Lung (tissue), 12 donors: Measurements from ENCODE around the gene CNN3. TPM values are rescaled to one million over a fixed set of nuclear protein-coding genes. Genes with fewer than 3 reads are reported as not detected.

ENCODE experiments used
- ATAC-seq: fragments of 200-7000 bp; cut with Tn5 transposase; one replicate; pipeline ENCODE4 v1.9.1; 2020; ENCODE audit warnings: moderate number of reproducible peaks; ENCODE audit not compliant: insufficient read depth, low FRiP score
- DNase-seq, 3 donors: peaks; one replicate each; pipeline ENCODE4 v3.0.0-alpha.2; 2013 to 2017
- H3K27ac ChIP-seq, 2 donors: one replicate each; pipeline ENCODE4 v1.5.1; 2013; ENCODE audit warnings: mild to moderate bottlenecking in 2 of 2, moderate library complexity in 2 of 2, control low read depth in 1 of 2, inconsistent platforms in 1 of 2, low read depth in 1 of 2, low read length in 1 of 2
- H3K27me3 ChIP-seq, 3 donors: one replicate each; pipeline ENCODE4 v1.5.1; 2013; ENCODE audit warnings: low read length in 2 of 3; ENCODE audit not compliant: control insufficient read depth in 3 of 3, insufficient read depth in 3 of 3
- H3K36me3 ChIP-seq, 4 donors: one replicate each; pipeline ENCODE4 v1.5.1; 2013; ENCODE audit warnings: low read length in 4 of 4, mild to moderate bottlenecking in 1 of 4, moderate library complexity in 1 of 4; ENCODE audit not compliant: control insufficient read depth in 4 of 4, insufficient read depth in 4 of 4
- H3K4me1 ChIP-seq, 5 donors: one replicate each; pipeline ENCODE4 v1.5.1; 2013; ENCODE audit warnings: low read length in 5 of 5, mild to moderate bottlenecking in 2 of 5, moderate library complexity in 1 of 5; ENCODE audit not compliant: control insufficient read depth in 5 of 5, insufficient read depth in 5 of 5
- H3K4me3 ChIP-seq: one replicate; pipeline ENCODE4 v1.5.1; 2013; ENCODE audit warnings: mild to moderate bottlenecking, control low read depth, moderate library complexity
- H3K9ac ChIP-seq, 2 donors: one replicate each; pipeline ENCODE4 v1.5.1; 2013; ENCODE audit warnings: low read length in 2 of 2, control low read depth in 1 of 2; ENCODE audit not compliant: insufficient read depth in 1 of 2
- H3K9me3 ChIP-seq, 4 donors: one replicate each; pipeline ENCODE4 v1.5.1; 2013; ENCODE audit warnings: low read length in 3 of 4, mild to moderate bottlenecking in 1 of 4, moderate library complexity in 1 of 4; ENCODE audit not compliant: control insufficient read depth in 4 of 4, insufficient read depth in 3 of 4
- WGBS, 2 donors: extraction: QIAGEN DNeasy Blood & Tissue Kit; methylation state at CpG; one replicate each; pipeline ENCODE4 v1.1.7; 2013; 5-methylcytosine and 5-hydroxymethylcytosine counted together
- polyA plus RNA-seq, 2 donors: library from polyadenylated mRNA; stranded (reverse); fragments of 200-250 nt; gene quantifications; one replicate each; pipeline ENCODE4 v1.2.1, GENCODE V29; 2013
- total RNA-seq, 2 donors: library from RNA; depleted of rRNA in 1 of 2; stranded (reverse); fragments of >200 nt in 1 of 2; gene quantifications; one replicate each; pipeline ENCODE4 v1.2.1, GENCODE V29; 2014 to 2021
- TF ChIP-seq, protein P1 (sequence below): IDR thresholded peaks from 2 replicates; pipeline ENCODE4 v1.5.1; 2012; ENCODE audit warnings: mild to moderate bottlenecking; ENCODE audit errors: control extremely low read depth, extremely low read depth
- donor health status: control.
- donor health status: control.
- donor health status: Bipolar disorder and iron deficiency.
- donor health status: healthy.
- donor health status: DM: yes; HTN: yes; CAD: no.

The CNN3 gene
- total and polyA plus RNA-seq, 4 donors: 79.9 to 265 (median 182) TPM

DNA sequence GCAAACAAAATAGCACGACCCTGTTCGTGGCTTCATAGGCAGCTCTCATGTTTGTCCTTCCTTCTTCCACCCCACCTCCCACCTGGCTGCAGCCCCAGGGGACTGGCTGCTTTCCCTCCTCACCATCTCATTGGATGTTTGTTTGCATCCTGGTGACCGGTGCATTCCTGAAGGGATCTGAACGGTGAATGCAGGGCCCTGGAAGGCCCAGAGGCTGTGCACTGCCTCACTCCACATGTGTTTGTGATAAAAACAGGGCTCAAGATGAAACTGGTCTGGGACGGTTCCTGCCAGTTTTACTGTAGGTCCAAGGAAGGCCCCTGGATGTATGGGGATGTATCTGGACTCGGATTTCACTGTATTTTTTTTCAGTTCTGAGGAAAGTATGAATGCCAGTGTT, 42.8 kb downstream of the CNN3 start:
- TF ChIP-seq, protein P1, sequence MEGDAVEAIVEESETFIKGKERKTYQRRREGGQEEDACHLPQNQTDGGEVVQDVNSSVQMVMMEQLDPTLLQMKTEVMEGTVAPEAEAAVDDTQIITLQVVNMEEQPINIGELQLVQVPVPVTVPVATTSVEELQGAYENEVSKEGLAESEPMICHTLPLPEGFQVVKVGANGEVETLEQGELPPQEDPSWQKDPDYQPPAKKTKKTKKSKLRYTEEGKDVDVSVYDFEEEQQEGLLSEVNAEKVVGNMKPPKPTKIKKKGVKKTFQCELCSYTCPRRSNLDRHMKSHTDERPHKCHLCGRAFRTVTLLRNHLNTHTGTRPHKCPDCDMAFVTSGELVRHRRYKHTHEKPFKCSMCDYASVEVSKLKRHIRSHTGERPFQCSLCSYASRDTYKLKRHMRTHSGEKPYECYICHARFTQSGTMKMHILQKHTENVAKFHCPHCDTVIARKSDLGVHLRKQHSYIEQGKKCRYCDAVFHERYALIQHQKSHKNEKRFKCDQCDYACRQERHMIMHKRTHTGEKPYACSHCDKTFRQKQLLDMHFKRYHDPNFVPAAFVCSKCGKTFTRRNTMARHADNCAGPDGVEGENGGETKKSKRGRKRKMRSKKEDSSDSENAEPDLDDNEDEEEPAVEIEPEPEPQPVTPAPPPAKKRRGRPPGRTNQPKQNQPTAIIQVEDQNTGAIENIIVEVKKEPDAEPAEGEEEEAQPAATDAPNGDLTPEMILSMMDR: no peak
- Histone ChIP-seq H3K27ac (peak overlapping the region in 1 of 2 donors; percentile 3), H3K27me3 (no peaks in the 10 kb centered on the region), H3K9ac (peak overlapping the region in 1 of 2 donors; percentile 46), H3K36me3 (no peaks in the 10 kb centered on the region), H3K9me3 (peaks cover 0 to 1% (median 0%) of the 10 kb centered on the region in 4 donors), H3K4me3 (no peak overlapping the region), H3K4me1 (peaks cover 0 to 17% (median 10%) of the 10 kb centered on the region in 5 donors)
- DNase-seq: peak; percentile 65 to 89 (median 76)
- 42 to 62% methylated on average over 6 of the region's 6 CpGs for WGBS, 2 donors
- ATAC-seq: no peak

DNA sequence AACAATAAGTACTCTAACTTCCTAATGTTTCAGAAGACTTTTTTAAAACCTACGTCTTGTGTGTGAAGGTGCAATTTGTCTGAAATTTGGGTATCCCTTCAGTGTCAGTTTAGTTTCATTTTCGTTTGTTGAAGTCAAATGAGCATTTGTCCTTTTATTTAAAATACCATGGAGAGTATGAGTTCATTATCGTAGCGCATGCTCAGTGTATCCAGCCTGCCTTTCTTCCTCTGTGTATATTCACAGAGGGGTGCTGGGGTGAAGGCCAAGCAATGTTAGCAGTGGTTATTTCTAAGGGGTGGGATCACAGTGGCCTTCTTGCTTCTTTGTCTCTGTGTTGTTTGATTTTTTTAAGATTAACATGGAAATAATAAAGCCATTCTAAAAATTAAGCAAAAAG, 43.2 kb downstream of the CNN3 start:
- Histone ChIP-seq H3K27me3 (no peaks in the 10 kb centered on the region), H3K9ac (peak overlapping the region in 1 of 2 donors; percentile 30), H3K27ac (no peak overlapping the region), H3K4me3 (no peak overlapping the region), H3K9me3 (peaks cover 0 to 1% (median 0%) of the 10 kb centered on the region in 4 donors), H3K4me1 (peaks cover 0 to 17% (median 10%) of the 10 kb centered on the region in 5 donors), H3K36me3 (no peaks in the 10 kb centered on the region)
- ATAC-seq (no peak), DNase-seq (peak; percentile 50 to 81 (median 80))
- TF ChIP-seq, protein P1: no peak
- WGBS, 2 donors: 14 to 24% methylated on average over 4 of the region's 4 CpGs

DNA sequence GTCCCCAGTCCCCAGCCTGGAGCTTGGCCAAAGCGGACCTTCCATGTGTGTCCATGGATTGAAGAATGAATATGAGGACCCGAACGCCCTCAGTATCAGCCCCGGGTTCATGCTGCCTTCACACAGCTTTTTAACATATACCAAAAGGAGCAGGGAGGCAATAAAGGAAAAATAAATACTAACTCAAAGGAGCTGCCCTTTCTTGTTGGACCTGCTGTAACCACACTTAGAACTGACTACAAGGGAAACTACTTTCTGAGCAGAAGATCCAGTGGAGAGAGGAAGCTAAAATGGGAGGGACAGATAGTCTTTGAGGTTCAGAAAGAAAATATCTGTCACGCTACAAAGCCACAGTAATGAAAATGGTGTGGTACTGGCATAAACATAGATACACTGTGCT, 48.6 kb downstream of the CNN3 start:
- Histone ChIP-seq H3K36me3 (no peaks in the 10 kb centered on the region), H3K27me3 (no peaks in the 10 kb centered on the region), H3K9me3 (peaks cover 0 to 1% (median 0%) of the 10 kb centered on the region in 4 donors), H3K27ac (no peak overlapping the region), H3K4me3 (no peak overlapping the region), H3K4me1 (peaks cover under 1 to 6% (median 3%) of the 10 kb centered on the region in 5 donors), H3K9ac (no peak overlapping the region)
- TF ChIP-seq, protein P1: no peak
- DNase-seq (no peak), ATAC-seq (no peak)
- WGBS, 2 donors: 96 to 97% methylated on average over 5 of the region's 5 CpGs

GRCh38 chr1:94876362-94876761, 50.5 kb downstream of the CNN3 start:
- TF ChIP-seq, protein P1: no peak
- Histone ChIP-seq H3K27ac (no peak overlapping the region), H3K36me3 (no peaks in the 10 kb centered on the region), H3K27me3 (no peaks in the 10 kb centered on the region), H3K4me1 (peaks cover 0 to 8% (median 4%) of the 10 kb centered on the region in 5 donors), H3K9me3 (peaks cover 0 to 1% (median 0%) of the 10 kb centered on the region in 4 donors), H3K9ac (no peak overlapping the region), H3K4me3 (no peak overlapping the region)
- ATAC-seq (no peak), DNase-seq (no peak)
- 82 to 86% methylated on average over 3 of the region's 3 CpGs for WGBS, 2 donors
